Lower lobe of right lung (tissue), 2 donors: ENCODE data around the gene HBEGF. TPM values are rescaled to one million over a fixed set of nuclear protein-coding genes. Genes with fewer than 3 reads are reported as not detected.
A peak's percentile ranks its signal among the peaks of the same experiment; 100 is the strongest.

Experiments used
- ATAC-seq, 2 donors: fragments of 200-7000 bp; cut with Tn5 transposase; one replicate each; pipeline ENCODE4 v1.9.1; 2020 to 2022; ENCODE audit warnings: mild to moderate bottlenecking in 2 of 2, moderate library complexity in 2 of 2
- DNase-seq: peaks from one replicate; pipeline ENCODE4 v3.0.0-alpha.2; 2020
- H3K27ac ChIP-seq: fragments of 200-600 bp; one replicate; pipeline ENCODE4 v1.8.0; 2022
- H3K27me3 ChIP-seq: fragments of 200-600 bp; one replicate; pipeline ENCODE4 v1.8.0; 2022; ENCODE audit warnings: low read depth
- H3K36me3 ChIP-seq: fragments of 200-600 bp; one replicate; pipeline ENCODE4 v1.8.0; 2022; ENCODE audit warnings: mild to moderate bottlenecking
- H3K4me1 ChIP-seq: fragments of 200-600 bp; one replicate; pipeline ENCODE4 v1.8.0; 2022
- H3K4me3 ChIP-seq: fragments of 200-600 bp; one replicate; pipeline ENCODE4 v1.8.0; 2022; ENCODE audit warnings: mild to moderate bottlenecking
- H3K9me3 ChIP-seq: fragments of 200-600 bp; one replicate; pipeline ENCODE4 v1.8.0; 2022
- CTCF ChIP-seq: fragments of 200-600 bp; IDR thresholded peaks from one replicate; pipeline ENCODE4 v1.8.0; 2022; ENCODE audit warnings: antibody characterized with exemption, mild to moderate bottlenecking
- intact Hi-C: fragments of 100-400 bp; cut with DNase I; formaldehyde crosslinking; loops from one replicate; pipeline ENCODE4 v1.11.0; 2022
- total RNA-seq: library from RNA; stranded (reverse); fragmentation: NEBNext Ultra II Directional; extraction: Animal tissue kit (Norgen Biotek cat#: 25700); gene quantifications from one replicate; pipeline ENCODE4 v1.2.1, GENCODE V29; 2021
- donor health status: DM: no; HTN: yes; CAD: no; lungs with severe emphysema.

The HBEGF gene
- total RNA-seq, 1 donor from 2014 or later, result 43.2 TPM

DNA sequence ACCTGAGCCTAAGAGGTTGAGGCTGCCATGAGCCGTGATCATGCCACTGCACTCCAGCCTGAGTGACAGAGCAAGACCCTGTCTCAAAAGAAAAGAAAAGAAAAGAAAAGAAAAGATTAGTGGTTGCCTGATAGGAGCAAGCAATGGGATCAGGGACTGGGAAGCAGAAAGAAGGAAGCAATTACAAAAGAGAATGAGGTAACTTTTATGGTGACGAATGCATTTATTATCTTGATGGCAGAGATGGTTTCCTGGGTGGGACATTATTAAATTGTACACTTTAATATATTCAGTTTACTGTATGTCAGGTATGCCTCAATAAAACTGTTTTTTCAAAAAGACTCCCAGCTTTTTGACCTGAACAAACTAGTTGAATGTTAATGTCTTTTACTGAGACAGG lies 36.0 kb downstream of the HBEGF start:
- TF ChIP-seq CTCF, result no peak
- no peaks in the 10 kb centered on the region for H3K27me3 ChIP-seq
- ATAC-seq, result no peak
- intact Hi-C loops, result no loop called here
- no peak for DNase-seq
- H3K27ac ChIP-seq, result no peak overlapping the region
- no peaks in the 10 kb centered on the region for H3K9me3 ChIP-seq
- no peak overlapping the region for H3K4me3 ChIP-seq
- no peaks in the 10 kb centered on the region for H3K36me3 ChIP-seq
- peaks cover 30% of the 10 kb centered on the region for H3K4me1 ChIP-seq

DNA sequence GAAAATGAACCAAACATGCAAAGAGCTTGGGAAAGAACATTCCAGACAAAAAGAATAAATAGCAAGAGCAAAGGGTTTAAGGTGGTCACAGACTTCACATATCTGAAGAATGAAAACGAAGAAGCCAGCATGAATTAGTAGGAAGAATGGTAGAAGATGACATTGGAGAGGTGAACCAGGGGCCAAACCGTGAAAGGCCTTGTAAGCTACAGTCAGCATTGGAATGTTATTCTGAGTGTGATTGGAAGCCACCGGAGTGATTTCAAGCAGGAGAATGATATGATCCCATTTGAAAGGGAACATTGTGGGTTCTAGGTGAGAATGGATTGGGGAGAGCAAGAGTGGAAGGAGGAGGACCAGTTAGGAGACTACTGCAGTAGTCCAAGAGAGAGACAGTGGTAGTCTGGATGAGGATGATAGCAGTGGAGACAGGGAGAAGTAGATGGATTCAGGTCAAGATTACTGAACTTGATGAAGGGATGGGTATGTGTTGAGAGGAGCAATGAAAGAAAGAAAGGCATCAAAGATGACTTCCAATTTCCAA lies 36.6 kb downstream of the HBEGF start:
- Histone ChIP-seq H3K27me3 (no peaks in the 10 kb centered on the region), H3K4me3 (no peak overlapping the region), H3K4me1 (peaks cover 30% of the 10 kb centered on the region), H3K27ac (no peak overlapping the region), H3K36me3 (no peaks in the 10 kb centered on the region), H3K9me3 (no peaks in the 10 kb centered on the region)
- intact Hi-C loops, result no loop called here
- DNase-seq (no peak), ATAC-seq (no peak)
- no peak for TF ChIP-seq CTCF

GRCh38 chr5:140305471-140305870 lies 40.9 kb downstream of the HBEGF start:
- Histone ChIP-seq H3K27me3 (no peaks in the 10 kb centered on the region), H3K36me3 (no peaks in the 10 kb centered on the region), H3K4me1 (peaks cover 28% of the 10 kb centered on the region), H3K4me3 (no peak overlapping the region), H3K9me3 (no peaks in the 10 kb centered on the region), H3K27ac (no peak overlapping the region)
- no peak for TF ChIP-seq CTCF
- no peak for DNase-seq
- intact Hi-C loops, result no loop called here
- ATAC-seq, result no peak

GRCh38 chr5:140303966-140304365 lies 42.4 kb downstream of the HBEGF start:
- peaks cover 12% of the 10 kb centered on the region for H3K36me3 ChIP-seq
- no peak for DNase-seq
- ATAC-seq, result no peak
- intact Hi-C loops, result no loop called here
- no peaks in the 10 kb centered on the region for H3K27me3 ChIP-seq
- no peak overlapping the region for H3K27ac ChIP-seq
- H3K9me3 ChIP-seq, result no peaks in the 10 kb centered on the region
- H3K4me3 ChIP-seq, result no peak overlapping the region
- H3K4me1 ChIP-seq, result peaks cover 37% of the 10 kb centered on the region
- no peak for TF ChIP-seq CTCF

GRCh38 chr5:140302786-140303639 lies 43.4 kb downstream of the HBEGF start, which contains the start of gene PFDN1:
Gene PFDN1, minus strand, starts transcription at chr5:140303101. Its CDS starts 28 bp downstream, at chr5:140303073.
- intact Hi-C loops, result no loop called here
- peak; percentile 95 for DNase-seq
- Histone ChIP-seq H3K4me3 (peak within 1 kb of the TSS; percentile 77), H3K27ac (peak within 1 kb of the TSS; percentile 88), H3K4me1 (peaks cover 47% of the 10 kb centered on the region), H3K36me3 (peaks cover 16% of the 10 kb centered on the region), H3K27me3 (no peaks in the 10 kb centered on the region), H3K9me3 (no peaks in the 10 kb centered on the region)
- ATAC-seq, result peak; percentile 96 to 97
- no peak for TF ChIP-seq CTCF
